Lung (tissue), 12 donors: Measurements from ENCODE around the gene ACVR1B. TPM values are rescaled to one million over a fixed set of nuclear protein-coding genes. Genes with fewer than 3 reads are reported as not detected.
A peak's percentile ranks its signal among the peaks of the same experiment; 100 is the strongest.

Experiments used
- ATAC-seq: fragments of 200-7000 bp; cut with Tn5 transposase; one replicate; pipeline ENCODE4 v1.9.1; 2020; ENCODE audit warnings: moderate number of reproducible peaks; ENCODE audit not compliant: insufficient read depth, low FRiP score
- DNase-seq, 3 donors: peaks; one replicate each; pipeline ENCODE4 v3.0.0-alpha.2; 2013 to 2017
- H3K27ac ChIP-seq, 2 donors: one replicate each; pipeline ENCODE4 v1.5.1; 2013; ENCODE audit warnings: mild to moderate bottlenecking in 2 of 2, moderate library complexity in 2 of 2, control low read depth in 1 of 2, inconsistent platforms in 1 of 2, low read depth in 1 of 2, low read length in 1 of 2
- H3K27me3 ChIP-seq, 3 donors: one replicate each; pipeline ENCODE4 v1.5.1; 2013; ENCODE audit warnings: low read length in 2 of 3; ENCODE audit not compliant: control insufficient read depth in 3 of 3, insufficient read depth in 3 of 3
- H3K36me3 ChIP-seq, 4 donors: one replicate each; pipeline ENCODE4 v1.5.1; 2013; ENCODE audit warnings: low read length in 4 of 4, mild to moderate bottlenecking in 1 of 4, moderate library complexity in 1 of 4; ENCODE audit not compliant: control insufficient read depth in 4 of 4, insufficient read depth in 4 of 4
- H3K4me1 ChIP-seq, 5 donors: one replicate each; pipeline ENCODE4 v1.5.1; 2013; ENCODE audit warnings: low read length in 5 of 5, mild to moderate bottlenecking in 2 of 5, moderate library complexity in 1 of 5; ENCODE audit not compliant: control insufficient read depth in 5 of 5, insufficient read depth in 5 of 5
- H3K4me3 ChIP-seq: one replicate; pipeline ENCODE4 v1.5.1; 2013; ENCODE audit warnings: mild to moderate bottlenecking, control low read depth, moderate library complexity
- H3K9ac ChIP-seq, 2 donors: one replicate each; pipeline ENCODE4 v1.5.1; 2013; ENCODE audit warnings: low read length in 2 of 2, control low read depth in 1 of 2; ENCODE audit not compliant: insufficient read depth in 1 of 2
- H3K9me3 ChIP-seq, 4 donors: one replicate each; pipeline ENCODE4 v1.5.1; 2013; ENCODE audit warnings: low read length in 3 of 4, mild to moderate bottlenecking in 1 of 4, moderate library complexity in 1 of 4; ENCODE audit not compliant: control insufficient read depth in 4 of 4, insufficient read depth in 3 of 4
- WGBS, 2 donors: extraction: QIAGEN DNeasy Blood & Tissue Kit; methylation state at CpG; one replicate each; pipeline ENCODE4 v1.1.7; 2013; 5-methylcytosine and 5-hydroxymethylcytosine counted together
- polyA plus RNA-seq, 2 donors: library from polyadenylated mRNA; stranded (reverse); fragments of 200-250 nt; gene quantifications; one replicate each; pipeline ENCODE4 v1.2.1, GENCODE V29; 2013
- total RNA-seq, 2 donors: library from RNA; depleted of rRNA in 1 of 2; stranded (reverse); fragments of >200 nt in 1 of 2; gene quantifications; one replicate each; pipeline ENCODE4 v1.2.1, GENCODE V29; 2014 to 2021
- TF ChIP-seq, protein P1 (sequence below): IDR thresholded peaks from 2 replicates; pipeline ENCODE4 v1.5.1; 2012; ENCODE audit warnings: mild to moderate bottlenecking; ENCODE audit errors: control extremely low read depth, extremely low read depth
- donor health status: control.
- donor health status: control.
- donor health status: Bipolar disorder and iron deficiency.
- donor health status: healthy.
- donor health status: DM: yes; HTN: yes; CAD: no.

ACVR1B gene
- total and polyA plus RNA-seq, 4 donors, result 14.0 to 41.7 (median 21.0) TPM

DNA sequence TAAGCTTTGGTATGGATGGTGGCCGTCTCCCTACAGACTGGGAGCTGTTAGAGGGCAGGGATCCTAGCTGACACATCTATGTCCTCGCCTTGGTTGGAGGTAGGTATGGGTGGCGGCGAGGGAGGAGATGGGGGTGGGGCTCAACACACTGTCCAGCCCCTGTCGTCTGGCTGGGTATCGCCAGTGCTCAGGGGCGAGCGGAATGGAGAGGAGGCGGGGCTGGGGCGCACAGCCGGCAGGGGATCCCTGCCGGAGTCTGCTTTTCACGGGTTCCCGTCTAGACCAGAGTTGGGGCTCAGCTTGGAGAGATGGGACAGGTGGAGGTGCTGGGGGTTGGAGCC, 71.3 kb downstream of the ACVR1B start:
- TF ChIP-seq, protein P1, sequence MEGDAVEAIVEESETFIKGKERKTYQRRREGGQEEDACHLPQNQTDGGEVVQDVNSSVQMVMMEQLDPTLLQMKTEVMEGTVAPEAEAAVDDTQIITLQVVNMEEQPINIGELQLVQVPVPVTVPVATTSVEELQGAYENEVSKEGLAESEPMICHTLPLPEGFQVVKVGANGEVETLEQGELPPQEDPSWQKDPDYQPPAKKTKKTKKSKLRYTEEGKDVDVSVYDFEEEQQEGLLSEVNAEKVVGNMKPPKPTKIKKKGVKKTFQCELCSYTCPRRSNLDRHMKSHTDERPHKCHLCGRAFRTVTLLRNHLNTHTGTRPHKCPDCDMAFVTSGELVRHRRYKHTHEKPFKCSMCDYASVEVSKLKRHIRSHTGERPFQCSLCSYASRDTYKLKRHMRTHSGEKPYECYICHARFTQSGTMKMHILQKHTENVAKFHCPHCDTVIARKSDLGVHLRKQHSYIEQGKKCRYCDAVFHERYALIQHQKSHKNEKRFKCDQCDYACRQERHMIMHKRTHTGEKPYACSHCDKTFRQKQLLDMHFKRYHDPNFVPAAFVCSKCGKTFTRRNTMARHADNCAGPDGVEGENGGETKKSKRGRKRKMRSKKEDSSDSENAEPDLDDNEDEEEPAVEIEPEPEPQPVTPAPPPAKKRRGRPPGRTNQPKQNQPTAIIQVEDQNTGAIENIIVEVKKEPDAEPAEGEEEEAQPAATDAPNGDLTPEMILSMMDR, result no peak
- H3K9ac ChIP-seq, result no peak overlapping the region
- no peaks in the 10 kb centered on the region for H3K36me3 ChIP-seq
- peaks cover 0 to 15% (median 8%) of the 10 kb centered on the region in 5 donors for H3K4me1 ChIP-seq
- no peak overlapping the region for H3K4me3 ChIP-seq
- 6 to 12% methylated on average over 14 of the region's 14 CpGs for WGBS, 2 donors
- H3K9me3 ChIP-seq, result no peaks in the 10 kb centered on the region
- peaks cover 0 to 9% (median 0%) of the 10 kb centered on the region in 3 donors for H3K27me3 ChIP-seq
- no peak for ATAC-seq
- H3K27ac ChIP-seq, result peak overlapping the region in 1 of 2 donors; percentile 52
- no peak for DNase-seq

DNA sequence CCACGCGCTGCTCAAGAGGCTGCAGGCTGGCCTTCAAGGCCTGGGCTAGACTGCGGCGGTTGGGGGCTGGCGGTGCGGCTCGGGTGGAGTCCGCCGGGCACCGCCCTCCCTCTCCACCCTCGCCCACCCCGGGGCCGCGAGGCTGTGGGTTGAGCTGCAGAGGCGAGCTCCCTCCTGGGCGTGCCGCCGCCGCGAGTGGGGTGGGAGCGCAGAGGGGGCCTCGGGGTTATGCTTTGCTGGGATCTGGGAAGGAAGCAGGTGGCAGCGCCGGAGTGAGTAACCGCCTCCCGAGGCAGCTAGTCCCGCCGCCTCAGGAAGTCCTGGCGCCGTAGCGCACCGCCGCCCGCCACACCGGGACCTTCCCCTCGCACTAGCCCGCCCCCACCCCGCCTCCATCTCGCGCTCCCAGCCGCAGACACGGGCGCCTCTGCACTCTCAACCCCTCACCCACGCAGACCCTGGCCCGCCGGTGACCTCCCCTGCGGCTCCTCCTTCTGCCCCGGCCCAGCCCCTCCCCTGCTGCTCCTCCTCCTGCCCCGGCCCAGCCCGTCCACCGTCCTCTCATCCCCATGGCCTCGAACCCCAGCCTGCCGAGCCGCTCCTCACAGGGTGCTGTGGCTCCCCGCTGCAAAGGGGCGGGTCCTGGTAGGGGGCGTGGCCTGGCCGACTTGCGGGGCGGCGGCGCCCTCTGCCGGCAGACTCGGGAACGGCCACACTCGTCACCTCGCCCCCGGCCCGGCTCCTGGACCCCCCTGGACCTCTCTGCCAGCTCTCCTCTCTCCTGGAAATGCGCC, 71.9 kb downstream of the ACVR1B start:
- ATAC-seq (peak; percentile 83), DNase-seq (peak; percentile 75 to 87 (median 76))
- WGBS, 2 donors, result 1% methylated on average over 68 to 70 of the region's 70 CpGs
- peaks cover 0 to 9% (median 0%) of the 10 kb centered on the region in 3 donors for H3K27me3 ChIP-seq
- H3K27ac ChIP-seq, result peak overlapping the region; percentile 22 to 52
- TF ChIP-seq, protein P1, result peak; percentile 89
- H3K9me3 ChIP-seq, result no peaks in the 10 kb centered on the region
- H3K4me3 ChIP-seq, result peak overlapping the region; percentile 18
- H3K36me3 ChIP-seq, result no peaks in the 10 kb centered on the region
- H3K4me1 ChIP-seq, result peaks cover 0 to 15% (median 8%) of the 10 kb centered on the region in 5 donors
- no peak overlapping the region for H3K9ac ChIP-seq

DNA sequence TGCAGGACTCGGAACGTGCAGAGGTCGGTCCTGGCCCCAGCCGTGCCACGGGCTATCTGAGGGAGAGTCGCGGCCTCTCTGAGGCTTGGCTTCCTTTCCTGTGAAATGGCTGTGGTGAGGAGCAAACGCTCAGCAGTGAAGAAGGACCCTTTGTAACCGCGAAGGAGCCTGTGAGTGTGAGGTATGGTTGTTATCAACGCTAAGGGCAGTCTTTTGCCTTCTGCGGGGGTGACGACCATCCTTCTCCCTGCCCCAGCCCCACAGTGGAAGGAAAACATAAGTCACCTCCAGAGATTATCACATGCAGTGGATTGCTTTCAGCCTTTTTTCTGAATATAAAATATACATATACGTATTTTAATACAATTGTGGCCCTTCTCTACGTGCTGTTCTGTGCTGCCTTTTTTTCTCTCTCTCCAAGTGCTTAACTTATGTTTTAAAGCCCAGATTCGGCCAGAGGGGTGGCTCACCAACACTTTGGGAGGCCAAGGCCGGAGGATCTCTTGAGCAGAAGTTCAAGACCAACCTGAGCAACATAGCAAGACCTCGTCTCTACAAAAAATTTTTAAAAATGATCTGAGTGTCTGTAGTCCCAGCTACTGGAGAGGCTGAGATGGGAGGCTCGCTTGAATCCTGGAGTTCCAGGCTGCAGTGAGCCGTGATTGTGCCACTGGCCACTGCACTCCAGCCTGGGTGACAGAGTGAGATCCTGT, 72.6 kb downstream of the ACVR1B start:
- Histone ChIP-seq H3K27ac (peak overlapping the region in 1 of 2 donors; percentile 22), H3K4me1 (peaks cover 0 to 15% (median 8%) of the 10 kb centered on the region in 5 donors), H3K9me3 (no peaks in the 10 kb centered on the region), H3K36me3 (no peaks in the 10 kb centered on the region), H3K4me3 (no peak overlapping the region), H3K9ac (no peak overlapping the region), H3K27me3 (peaks cover 0 to 9% (median 0%) of the 10 kb centered on the region in 3 donors)
- TF ChIP-seq, protein P1, result no peak
- 26% methylated on average over 20 of the region's 20 CpGs for WGBS, 2 donors
- ATAC-seq (no peak), DNase-seq (no peak)
